Measurements from ENCODE around the gene CDH15.

Gene CDH15

DNA sequence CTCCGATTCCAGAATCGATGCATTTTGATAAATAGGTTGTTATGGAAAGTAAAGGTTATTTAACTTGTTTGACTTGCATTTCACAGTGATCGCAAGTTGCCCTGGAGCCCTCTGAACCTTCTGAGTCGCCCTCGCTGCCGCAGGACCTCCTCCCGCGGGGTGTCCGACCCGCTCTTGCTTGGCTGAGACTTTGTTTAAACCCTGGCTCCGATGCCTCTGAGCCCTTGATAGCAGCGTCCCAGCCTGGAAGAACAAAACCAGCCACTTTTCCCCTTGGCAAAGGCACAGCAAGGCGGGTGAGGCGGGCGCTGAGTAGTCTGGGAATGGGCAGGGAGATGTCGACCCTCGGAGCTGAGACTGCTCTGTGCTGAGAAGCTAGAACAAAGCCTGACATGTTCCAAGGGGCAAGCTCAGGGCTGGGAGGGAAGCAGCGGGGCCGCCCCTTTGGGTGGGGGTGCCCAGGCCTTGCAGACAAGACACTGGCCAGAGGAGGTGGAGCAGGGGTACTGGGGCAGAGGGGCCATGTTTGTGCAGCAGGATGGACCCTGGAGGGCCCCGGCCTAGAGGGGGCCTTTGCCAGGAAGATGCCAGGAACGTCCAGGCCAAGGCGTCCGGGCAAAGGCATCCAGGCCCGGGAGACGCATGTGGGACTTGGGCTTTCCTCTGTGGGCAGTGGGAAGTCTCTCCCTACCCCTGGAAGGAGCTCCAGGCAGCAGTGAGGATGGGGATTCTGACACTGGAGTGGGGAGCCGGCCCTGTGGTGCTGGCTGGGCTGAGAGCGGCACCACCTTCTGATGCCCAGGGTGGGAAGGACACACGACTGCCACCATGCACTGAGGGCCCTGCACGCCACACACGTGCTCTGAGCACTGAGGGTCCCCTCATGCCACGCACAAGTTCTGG lies 30.3 kb upstream of the CDH15 start:
- DNase-seq: no peak

GRCh38 chr16:89141884-89142267 lies 29.7 kb upstream of the CDH15 start:
- no peak for DNase-seq

- DNase-seq: no peak
Observed at GRCh38 chr16:89142474-89143195, 28.9 kb upstream of the CDH15 start.

GRCh38 chr16:89143201-89143741 lies 28.3 kb upstream of the CDH15 start:
- no peak for DNase-seq

DNA sequence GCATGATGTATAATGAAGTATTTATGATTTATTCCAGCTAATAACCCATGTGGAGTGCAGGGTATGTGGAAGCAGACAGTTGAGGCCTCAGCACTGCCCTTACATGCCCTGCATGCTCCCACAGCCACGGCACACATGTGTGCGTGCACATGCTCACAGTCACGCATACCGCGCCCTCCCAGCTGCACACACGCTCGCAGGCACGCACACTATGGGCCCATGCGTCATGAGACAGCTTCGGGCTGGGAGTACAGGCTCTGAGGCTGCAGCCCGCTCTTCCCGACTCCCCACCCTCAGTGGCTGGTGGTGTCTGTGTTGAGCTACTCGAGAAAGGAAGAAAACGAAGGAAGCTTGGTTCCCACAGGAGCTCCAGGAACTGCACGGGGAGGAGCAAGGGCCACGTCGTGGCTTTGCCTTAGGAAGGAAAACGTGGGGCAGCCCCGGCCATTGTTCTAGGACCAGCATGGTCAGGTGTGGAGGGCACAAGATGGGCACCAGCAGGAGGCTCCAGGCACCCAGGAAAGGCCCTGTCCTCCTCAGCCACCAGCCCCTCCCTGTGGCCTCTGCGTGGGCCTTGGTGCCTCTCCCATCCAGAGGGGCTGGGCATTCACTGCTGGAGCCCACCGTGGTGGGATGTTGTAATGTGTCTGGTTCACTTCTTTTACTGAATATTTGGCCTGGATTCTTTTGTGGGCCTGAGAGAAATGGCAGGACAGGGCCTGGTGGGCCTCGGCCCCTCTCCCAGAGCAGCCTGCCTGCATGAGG lies 27.5 kb upstream of the CDH15 start:
- DNase-seq: no peak

GRCh38 chr16:89144681-89145080 lies 26.9 kb upstream of the CDH15 start:
- DNase-seq: no peak

GRCh38 chr16:89145406-89146161 lies 26.0 kb upstream of the CDH15 start:
- DNase-seq: no peak

DNA sequence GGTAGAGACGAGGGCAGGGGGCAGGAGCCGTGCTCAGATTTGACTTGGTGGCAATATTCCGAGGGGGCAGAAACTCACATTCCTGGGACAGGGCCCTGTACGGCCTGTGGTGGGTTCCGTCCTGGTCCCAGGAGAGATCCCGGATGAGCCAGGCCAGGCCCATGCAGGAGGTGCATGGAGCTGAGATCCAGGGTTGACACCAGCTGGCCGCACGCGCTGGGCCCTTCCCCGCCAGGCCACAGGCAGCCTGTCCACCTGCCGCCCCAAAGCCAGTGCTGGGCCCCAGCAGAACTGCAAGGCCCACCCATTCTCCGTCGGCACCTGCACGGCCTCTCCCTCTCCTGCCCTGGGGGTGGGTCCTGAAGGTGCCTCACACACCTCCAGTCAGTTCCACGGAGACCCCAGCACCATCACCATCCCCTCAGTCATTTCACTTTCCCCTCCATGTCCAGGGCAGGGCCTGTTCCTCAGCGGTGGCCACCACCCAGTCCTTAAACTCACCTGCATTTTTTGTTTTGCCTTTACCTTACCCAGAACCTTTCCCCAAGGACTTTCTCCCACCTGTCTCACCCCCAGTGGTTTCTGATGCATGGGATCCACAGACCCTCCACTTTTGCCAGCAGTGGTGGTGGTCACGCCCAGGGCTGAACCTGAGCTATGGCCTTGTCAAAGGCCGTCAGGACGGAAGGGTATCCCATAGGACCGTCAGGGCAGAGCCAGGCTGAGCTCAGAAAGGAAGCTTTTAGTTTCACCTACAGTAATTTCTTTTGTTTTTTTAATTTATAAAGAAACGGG lies 25.1 kb upstream of the CDH15 start:
- DNase-seq: no peak

DNA sequence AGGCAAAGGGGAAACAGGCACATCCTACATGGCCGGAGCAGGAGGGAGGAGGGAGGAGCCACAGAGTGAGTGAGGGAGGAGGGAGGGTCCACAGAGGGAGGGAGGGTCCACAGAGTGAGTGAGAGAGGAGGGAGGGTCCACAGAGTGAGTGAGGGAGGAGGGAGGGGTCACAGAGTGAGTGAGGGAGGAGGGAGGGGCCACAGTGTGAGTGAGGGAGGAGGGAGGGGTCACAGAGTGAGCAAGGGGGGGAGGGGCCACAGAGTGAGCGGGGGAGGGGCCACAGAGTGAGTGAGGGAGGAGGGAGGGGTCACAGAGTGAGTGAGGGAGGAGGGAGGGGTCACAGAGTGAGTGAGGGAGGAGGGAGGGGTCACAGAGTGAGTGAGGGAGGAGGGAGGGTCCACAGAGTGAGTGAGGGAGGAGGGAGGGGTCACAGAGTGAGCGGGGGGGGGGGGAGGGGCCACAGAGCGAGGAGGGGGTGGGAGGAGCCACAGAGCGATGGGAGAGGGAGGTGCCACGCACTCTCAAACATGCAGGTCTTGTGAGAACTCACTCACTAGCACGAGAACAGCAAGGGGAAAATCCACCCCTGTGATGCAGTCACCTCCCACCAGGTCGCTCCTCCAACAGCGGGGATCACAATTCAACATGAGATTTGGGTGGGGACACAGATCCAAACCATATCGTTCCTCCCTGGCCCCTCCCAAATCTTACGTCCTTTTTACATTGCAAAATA lies 24.3 kb upstream of the CDH15 start:
- DNase-seq: no peak

DNA sequence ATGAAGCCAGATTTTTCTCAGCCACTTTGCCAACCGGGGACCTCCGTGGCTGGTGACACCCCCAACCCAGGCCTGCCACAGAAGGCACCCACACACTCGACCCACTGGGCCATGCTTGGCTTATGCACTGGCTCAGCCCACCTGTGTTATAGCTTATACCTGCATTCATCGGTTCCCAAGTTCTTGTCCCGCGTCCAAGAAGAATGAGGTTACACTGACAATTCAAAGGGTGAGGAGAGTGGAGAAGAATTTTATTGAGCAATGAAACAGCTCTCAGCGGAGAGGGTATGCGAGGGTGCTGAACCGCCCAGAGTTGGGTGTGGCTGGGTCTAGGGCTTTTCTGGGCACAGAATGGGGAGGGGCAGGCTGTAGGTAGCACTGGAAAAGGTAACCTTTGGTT lies 22.2 kb upstream of the CDH15 start:
- no peak for DNase-seq

DNA sequence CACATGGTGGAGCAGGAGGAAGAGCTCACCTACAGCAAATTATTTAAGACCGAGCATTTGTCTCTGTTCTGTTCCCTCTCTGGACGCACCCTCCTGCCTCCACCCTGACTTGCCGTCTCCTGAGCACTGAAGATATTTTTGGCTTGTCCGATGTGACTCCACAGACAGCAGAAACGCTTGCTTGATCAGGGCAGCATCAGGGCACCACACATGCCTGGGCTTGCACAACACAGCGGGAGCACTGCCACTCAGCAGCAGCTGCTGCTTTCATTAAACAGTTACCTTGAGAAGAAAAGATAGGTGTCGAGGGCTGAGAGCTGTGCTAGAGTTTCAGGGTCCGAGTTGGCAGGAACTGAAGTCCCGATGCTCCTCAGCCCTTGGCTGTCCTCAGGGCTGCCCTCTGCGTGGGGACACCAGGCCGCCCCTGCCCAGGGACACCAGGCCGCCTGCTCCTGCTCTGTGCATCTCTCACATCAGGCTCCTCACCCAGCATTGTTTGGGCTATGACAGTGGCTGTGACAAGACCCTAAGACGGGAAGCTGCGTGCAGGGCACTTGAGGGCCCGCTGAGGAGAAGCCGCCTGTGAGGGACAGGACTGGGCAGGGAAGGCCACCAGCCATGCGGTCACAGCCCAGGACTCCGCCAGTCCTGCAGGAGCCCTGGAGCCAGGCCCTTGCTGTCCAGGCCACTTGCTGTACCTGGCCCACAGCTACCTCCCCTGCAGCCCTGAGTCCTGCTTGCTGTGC lies 21.3 kb upstream of the CDH15 start:
- no peak for DNase-seq

- DNase-seq: no peak
Observed at GRCh38 chr16:89150981-89151380, 20.6 kb upstream of the CDH15 start.

DNA sequence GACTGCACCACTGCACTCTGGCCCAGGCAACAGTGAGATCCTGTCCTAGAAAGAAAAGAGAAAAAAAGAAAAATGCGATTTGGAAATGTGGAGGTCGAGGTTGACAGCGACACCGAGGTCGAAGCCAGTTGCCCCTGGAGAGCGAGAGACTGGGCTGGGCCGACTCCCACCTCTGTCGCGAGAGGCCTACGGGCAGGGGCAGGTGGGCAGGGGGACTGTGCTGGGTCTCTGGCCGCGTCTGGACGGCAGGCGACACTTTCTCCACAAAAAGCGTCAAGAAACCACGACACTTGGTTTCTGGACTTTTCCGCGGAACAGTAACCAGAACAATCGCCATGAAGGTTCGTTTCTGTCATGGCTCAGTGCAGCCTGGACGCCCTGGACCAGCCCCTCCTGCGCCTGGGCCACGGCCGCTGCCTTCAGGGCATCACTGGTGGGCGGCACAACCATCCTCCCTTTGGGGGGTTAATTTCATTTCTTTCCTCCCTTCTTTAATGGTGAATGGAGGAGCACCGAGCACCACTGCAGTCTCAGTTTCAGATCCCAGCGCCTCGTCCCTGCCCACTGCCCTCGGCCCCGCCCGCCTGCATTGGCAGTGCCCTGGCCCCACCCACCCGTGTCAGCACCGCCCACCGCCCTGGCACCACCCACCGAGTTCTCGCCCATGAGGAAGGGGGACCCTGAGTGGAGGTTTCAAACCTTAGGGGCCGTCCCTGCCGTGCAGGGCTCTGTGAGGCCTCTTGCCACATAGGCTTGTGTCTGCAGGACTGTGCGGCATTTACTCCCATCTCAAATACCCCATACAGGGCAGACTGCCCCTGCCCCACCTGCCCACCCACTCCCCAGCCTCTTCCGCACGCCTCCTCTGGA lies 18.5 kb upstream of the CDH15 start:
- no peak for DNase-seq

DNA sequence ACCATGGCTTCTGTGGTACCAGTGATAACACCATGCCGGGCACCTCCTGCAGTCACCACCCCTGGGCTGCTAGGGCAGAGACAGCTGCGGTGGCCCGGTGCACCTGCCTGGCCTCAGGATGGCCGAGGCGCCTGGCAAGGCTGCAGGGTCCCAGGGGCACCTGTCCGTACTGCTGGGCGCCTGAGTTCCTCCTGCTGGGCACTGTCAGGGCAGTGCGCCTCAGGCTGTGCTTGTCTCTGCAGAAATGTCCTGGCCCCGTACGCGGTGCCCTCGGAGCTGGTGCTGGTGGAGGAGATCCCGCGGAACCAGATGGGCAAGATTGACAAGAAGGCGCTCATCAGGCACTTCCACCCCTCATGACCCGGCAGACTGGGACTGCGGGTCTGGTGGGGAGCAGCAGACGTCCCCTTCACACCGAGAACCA lies 17.7 kb upstream of the CDH15 start:
- DNase-seq: no peak

DNA sequence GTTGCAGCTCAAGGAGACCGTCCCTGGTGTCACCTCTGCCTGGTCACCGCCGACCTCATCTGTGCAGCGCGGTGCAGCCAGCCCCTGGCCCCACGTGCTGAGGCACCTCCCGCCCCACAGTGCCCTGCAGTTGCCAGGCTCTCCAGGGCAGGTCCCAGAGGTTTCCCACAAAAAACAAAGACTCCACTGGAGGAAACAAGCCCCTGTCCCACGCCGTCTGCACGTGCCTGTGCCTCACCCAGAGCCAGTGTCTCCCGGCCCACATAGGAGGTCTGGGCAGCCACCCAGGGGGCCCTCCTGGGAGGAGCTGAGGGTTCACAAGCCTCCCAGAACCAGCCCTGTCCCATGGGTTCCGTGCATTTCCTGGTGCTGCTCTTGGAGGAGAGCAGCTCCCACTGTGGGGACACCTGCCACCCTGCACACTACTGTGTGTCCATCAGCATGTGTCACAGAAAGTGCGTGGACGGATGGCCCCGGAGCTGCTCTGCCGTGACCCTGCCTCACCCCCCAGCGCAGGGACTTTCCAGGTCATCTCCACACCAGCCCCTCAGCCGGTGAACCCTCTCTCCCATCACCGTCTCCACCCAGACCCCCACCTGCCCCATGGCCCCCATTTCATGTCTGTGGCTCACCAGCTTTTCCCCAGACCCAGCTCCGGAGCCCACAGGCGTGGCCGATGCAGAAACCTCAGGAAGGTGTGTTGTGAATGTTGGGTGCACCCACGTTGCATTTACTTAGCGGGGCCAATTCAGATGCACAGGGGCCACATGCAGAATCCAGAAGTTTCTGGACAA lies 17.0 kb upstream of the CDH15 start:
- no peak for DNase-seq

DNA sequence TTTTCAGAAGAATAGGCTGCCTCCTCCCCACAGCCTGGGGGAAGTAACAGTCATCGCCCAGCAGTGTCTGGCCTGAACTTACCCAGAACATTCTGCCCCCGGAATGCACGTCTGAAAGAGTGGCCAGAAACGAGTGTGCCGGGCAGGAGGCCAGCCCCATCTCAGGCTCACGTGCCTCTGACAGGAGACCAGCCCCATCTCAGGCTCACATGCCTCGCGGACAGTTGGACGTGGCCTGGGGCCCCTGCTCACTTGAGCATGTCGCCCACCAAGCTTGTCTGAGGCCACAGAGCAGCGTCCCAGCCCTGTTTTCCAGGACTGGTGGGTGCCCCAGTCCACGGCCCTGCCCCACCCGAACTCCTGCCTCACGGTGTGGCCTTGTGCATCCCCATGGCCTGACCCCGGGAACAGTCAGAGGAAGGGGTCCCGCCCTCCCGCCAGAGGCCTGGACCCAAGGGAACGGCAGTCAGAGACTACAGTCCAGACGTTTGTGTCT lies 16.3 kb upstream of the CDH15 start:
- DNase-seq: no peak

GRCh38 chr16:89155851-89156739 lies 15.5 kb upstream of the CDH15 start:
- no peak for DNase-seq

Data from activated CD4-positive, alpha-beta T cell treated with anti-CD3 and anti-CD28 coated beads, Interleukin-2, amount 50 U/mL, for 1 hour (primary cell).